Osteoblast (primary cell): Measurements from ENCODE around the gene PTPRN2. TPM values are rescaled to one million over a fixed set of nuclear protein-coding genes. Genes with fewer than 3 reads are reported as not detected.

Source experiments
- DNase-seq: peaks from one replicate; pipeline ENCODE4 v3.0.0; 2011; ENCODE audit warnings: low spot score, mixed read lengths; ENCODE audit not compliant: insufficient read length; ENCODE audit errors: missing footprints
- H2AFZ ChIP-seq: 2 replicates; pipeline ENCODE4 v1.6.0; 2011; ENCODE audit warnings: mild to moderate bottlenecking, low read length
- H3K27ac ChIP-seq: 2 replicates; pipeline ENCODE4 v1.5.1; 2011; ENCODE audit warnings: mild to moderate bottlenecking, low read depth, low read length, moderate library complexity
- H3K27me3 ChIP-seq: 2 replicates; pipeline ENCODE4 v1.6.0; 2012; ENCODE audit warnings: mild to moderate bottlenecking, control low read depth, inconsistent platforms, low read length, moderate library complexity; ENCODE audit not compliant: insufficient read depth
- H3K36me3 ChIP-seq: 2 replicates; pipeline ENCODE4 v1.5.1; 2011; ENCODE audit warnings: mild to moderate bottlenecking, low read length, control low read depth, moderate library complexity; ENCODE audit not compliant: insufficient read depth
- H3K4me1 ChIP-seq: 2 replicates; pipeline ENCODE4 v1.5.1; 2011; ENCODE audit warnings: mild to moderate bottlenecking, low read length, control low read depth, moderate library complexity; ENCODE audit not compliant: insufficient read depth
- H3K4me2 ChIP-seq: 2 replicates; pipeline ENCODE4 v1.6.0; 2011; ENCODE audit warnings: mild to moderate bottlenecking, low read length; ENCODE audit not compliant: insufficient read depth
- H3K4me3 ChIP-seq: fragments of 200-600 bp; sonication (generic); 3 replicates; pipeline ENCODE4 v1.5.1; 2012; ENCODE audit warnings: mild to moderate bottlenecking, low read length, inconsistent platforms; ENCODE audit not compliant: insufficient read depth
- H3K79me2 ChIP-seq: 2 replicates; pipeline ENCODE4 v1.6.0; 2012; ENCODE audit warnings: mild to moderate bottlenecking, low read length, control low read depth, inconsistent platforms; ENCODE audit not compliant: insufficient read depth
- H3K9me3 ChIP-seq: 2 replicates; pipeline ENCODE4 v1.5.1; 2011; ENCODE audit warnings: low read depth, low read length, control low read depth
- H4K20me1 ChIP-seq: 2 replicates; pipeline ENCODE4 v1.6.0; 2012; ENCODE audit warnings: mild to moderate bottlenecking, low read length, control low read depth; ENCODE audit not compliant: insufficient read depth
- total RNA-seq: library from RNA; depleted of rRNA; stranded (reverse); fragments of >200 nt; gene quantifications from 2 replicates; pipeline ENCODE4 v1.2.3, GENCODE V29; 2012
- TF ChIP-seq, protein P1 (sequence below): IDR thresholded peaks from 2 replicates; pipeline ENCODE4 v1.5.1; 2011; ENCODE audit warnings: mild to moderate bottlenecking, low read depth, low read length, moderate library complexity; ENCODE audit errors: extremely low read depth

The PTPRN2 gene
- total RNA-seq, 1 donor, result 0.36 TPM

DNA sequence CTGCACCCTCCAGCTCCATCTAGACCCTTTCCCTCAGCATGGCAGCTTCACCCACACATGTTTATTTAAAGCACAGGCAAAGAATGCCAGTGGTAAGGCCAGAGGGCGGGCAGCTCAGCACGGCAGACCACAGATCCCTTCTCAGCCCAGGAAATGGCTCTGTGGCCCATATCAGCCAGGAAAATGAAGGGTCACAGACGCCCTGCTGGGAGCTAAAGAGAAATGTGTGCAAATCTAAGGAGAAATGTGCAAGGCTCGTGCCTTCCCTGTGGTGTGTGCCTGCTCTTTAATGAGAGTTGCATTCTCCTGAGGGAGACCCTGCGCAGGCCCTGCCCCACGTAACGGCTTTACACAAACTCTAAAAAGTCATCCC is 23.0 kb downstream of the PTPRN2 start:
- Histone ChIP-seq H2AFZ (no peak overlapping the region), H3K27ac (no peak overlapping the region), H3K4me3 (no peak overlapping the region), H3K4me1 (no peaks in the 10 kb centered on the region), H3K4me2 (no peak overlapping the region), H3K9me3 (no peaks in the 10 kb centered on the region), H3K27me3 (no peaks in the 10 kb centered on the region), H3K79me2 (no peaks in the 10 kb centered on the region), H4K20me1 (no peaks in the 10 kb centered on the region), H3K36me3 (no peaks in the 10 kb centered on the region)
- peak; percentile 61 for DNase-seq
- TF ChIP-seq, protein P1, sequence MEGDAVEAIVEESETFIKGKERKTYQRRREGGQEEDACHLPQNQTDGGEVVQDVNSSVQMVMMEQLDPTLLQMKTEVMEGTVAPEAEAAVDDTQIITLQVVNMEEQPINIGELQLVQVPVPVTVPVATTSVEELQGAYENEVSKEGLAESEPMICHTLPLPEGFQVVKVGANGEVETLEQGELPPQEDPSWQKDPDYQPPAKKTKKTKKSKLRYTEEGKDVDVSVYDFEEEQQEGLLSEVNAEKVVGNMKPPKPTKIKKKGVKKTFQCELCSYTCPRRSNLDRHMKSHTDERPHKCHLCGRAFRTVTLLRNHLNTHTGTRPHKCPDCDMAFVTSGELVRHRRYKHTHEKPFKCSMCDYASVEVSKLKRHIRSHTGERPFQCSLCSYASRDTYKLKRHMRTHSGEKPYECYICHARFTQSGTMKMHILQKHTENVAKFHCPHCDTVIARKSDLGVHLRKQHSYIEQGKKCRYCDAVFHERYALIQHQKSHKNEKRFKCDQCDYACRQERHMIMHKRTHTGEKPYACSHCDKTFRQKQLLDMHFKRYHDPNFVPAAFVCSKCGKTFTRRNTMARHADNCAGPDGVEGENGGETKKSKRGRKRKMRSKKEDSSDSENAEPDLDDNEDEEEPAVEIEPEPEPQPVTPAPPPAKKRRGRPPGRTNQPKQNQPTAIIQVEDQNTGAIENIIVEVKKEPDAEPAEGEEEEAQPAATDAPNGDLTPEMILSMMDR, result no peak

DNA sequence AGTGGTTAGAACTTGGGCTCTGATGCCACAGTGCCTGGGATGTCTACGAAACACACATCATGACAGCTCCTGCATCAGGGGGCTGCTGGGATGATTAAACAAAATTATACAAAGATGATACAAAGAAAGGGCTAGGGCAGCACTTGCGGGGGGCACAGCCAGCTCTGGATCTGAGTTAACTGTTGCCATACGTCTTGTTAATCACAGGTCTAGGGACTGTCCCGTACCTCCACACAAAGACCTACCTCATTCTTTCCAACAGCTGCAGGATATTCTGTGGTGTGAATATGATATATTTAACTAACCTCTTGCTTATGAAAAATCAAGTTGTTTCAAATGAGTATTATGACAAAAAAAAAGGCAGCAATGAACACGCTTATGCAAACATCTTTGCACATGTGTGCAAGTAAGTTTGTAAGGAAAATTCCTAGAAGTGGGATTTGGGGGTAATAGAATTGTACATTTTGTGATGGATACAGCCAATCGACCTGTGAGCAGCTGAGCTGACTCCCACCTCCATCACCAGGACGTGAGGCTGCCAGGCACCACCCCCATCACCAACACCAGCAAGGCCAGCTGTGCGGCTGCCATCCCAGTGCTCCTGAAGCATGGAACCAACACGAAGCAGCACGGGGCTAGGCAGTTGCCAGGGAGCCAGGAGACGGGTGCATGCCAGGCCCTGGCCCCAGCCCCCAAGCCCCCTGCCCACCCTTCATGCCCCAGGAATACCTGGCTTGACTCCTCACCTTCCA is 23.5 kb downstream of the PTPRN2 start:
- H2AFZ ChIP-seq, result no peak overlapping the region
- no peaks in the 10 kb centered on the region for H3K9me3 ChIP-seq
- H3K27ac ChIP-seq, result no peak overlapping the region
- H3K4me1 ChIP-seq, result no peaks in the 10 kb centered on the region
- H3K79me2 ChIP-seq, result no peaks in the 10 kb centered on the region
- TF ChIP-seq, protein P1, result no peak
- no peak overlapping the region for H3K4me2 ChIP-seq
- no peaks in the 10 kb centered on the region for H3K36me3 ChIP-seq
- H4K20me1 ChIP-seq, result no peaks in the 10 kb centered on the region
- DNase-seq, result no peak
- H3K27me3 ChIP-seq, result no peaks in the 10 kb centered on the region
- H3K4me3 ChIP-seq, result no peak overlapping the region

DNA sequence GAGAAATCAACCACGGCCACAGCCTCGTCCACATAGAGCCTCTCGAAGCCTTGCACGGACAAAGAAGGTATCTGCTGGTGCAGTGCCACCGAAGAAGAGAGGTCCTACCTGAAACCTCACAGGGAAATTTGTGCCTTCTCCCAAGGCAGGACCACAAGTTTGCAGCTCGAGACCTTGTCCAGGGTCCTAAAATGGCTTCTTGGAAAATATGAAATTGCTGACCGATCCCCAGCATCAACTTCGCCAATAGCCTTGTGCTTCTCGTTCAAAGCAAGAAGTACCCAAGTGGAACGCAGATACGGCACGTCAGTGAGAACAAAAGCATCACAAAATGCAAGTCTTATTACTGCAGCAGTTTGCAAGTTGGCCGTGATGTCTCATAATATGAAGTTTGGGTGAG is 24.6 kb downstream of the PTPRN2 start:
- H3K4me2 ChIP-seq, result no peak overlapping the region
- no peaks in the 10 kb centered on the region for H3K4me1 ChIP-seq
- H3K4me3 ChIP-seq, result no peak overlapping the region
- TF ChIP-seq, protein P1, result no peak
- no peaks in the 10 kb centered on the region for H3K27me3 ChIP-seq
- no peak overlapping the region for H3K27ac ChIP-seq
- H3K9me3 ChIP-seq, result no peaks in the 10 kb centered on the region
- H3K79me2 ChIP-seq, result no peaks in the 10 kb centered on the region
- no peak for DNase-seq
- no peaks in the 10 kb centered on the region for H3K36me3 ChIP-seq
- no peak overlapping the region for H2AFZ ChIP-seq
- H4K20me1 ChIP-seq, result no peaks in the 10 kb centered on the region

DNA sequence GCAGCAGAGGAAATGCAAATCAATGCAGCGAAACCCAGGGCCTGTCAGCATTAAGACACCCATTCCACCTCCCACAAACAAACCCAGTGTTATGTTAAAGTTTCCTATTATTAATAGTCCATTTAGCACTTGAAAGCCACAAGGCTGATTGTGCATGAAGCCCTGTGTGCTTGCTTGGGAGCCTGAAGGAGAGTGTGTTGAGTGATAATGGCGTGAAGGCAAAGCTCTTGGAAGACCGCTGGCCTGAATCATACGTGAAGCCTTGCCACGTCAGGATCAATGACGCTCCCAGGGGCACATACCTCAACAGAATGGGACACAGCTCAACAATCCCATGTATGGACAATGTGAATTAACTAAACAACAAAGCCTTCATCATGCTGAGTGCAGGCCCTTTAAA is 25.1 kb downstream of the PTPRN2 start:
- H3K4me3 ChIP-seq, result no peak overlapping the region
- H3K9me3 ChIP-seq, result no peaks in the 10 kb centered on the region
- H3K27ac ChIP-seq, result no peak overlapping the region
- H3K36me3 ChIP-seq, result no peaks in the 10 kb centered on the region
- peak; percentile 38 for DNase-seq
- no peaks in the 10 kb centered on the region for H3K4me1 ChIP-seq
- H3K27me3 ChIP-seq, result no peaks in the 10 kb centered on the region
- no peaks in the 10 kb centered on the region for H3K79me2 ChIP-seq
- TF ChIP-seq, protein P1, result no peak
- no peaks in the 10 kb centered on the region for H4K20me1 ChIP-seq
- no peak overlapping the region for H2AFZ ChIP-seq
- no peak overlapping the region for H3K4me2 ChIP-seq
